Fibroblast of lung (primary cell): ENCODE data around the gene ZGPAT.

Source experiments
- CTCF ChIP-seq, 2 donors: IDR thresholded peaks in 1 of 2; conservative IDR thresholded peaks in 1 of 2; 1 replicate in 1 of 2; 2 replicates in 1 of 2; pipeline ENCODE4 v1.5.1; 2011 to 2012; ENCODE audit warnings: low read length in 2 of 2, control low read depth in 1 of 2, inconsistent platforms in 1 of 2, low read depth in 1 of 2, mild to moderate bottlenecking in 1 of 2
- EZH2 ChIP-seq: IDR thresholded peaks from 2 replicates; pipeline ENCODE4 v1.5.1; 2012; ENCODE audit warnings: low read length, control low read depth, mild to moderate bottlenecking; ENCODE audit errors: missing control alignments

GRCh38 chr20:63699466-63700198 is 8.2 kb upstream of the ZGPAT start:
- TF ChIP-seq CTCF (conservative IDR thresholded peaks at IDR 0.05 in 1 of 2, IDR thresholded peaks at IDR 0.05 in 1 of 2; ENCODE audit: low read depth in 1 of 2, low read length in 2 of 2) = no peak
- TF ChIP-seq EZH2 = no peak
